DMS114 treated with DMSO at 0.1 percent for 48 hours (cell line): Measurements from ENCODE around the gene SLC25A1.
A peak's percentile ranks its signal among the peaks of the same experiment; 100 is the strongest.

Source experiments
- DNase-seq: peaks from one replicate; lab custom pipeline; 2025; ENCODE audit not compliant: unreplicated experiment; lab: John Stamatoyannopoulos, UW

SLC25A1 gene

GRCh38 chr22:19178657-19179496, at the start of gene SLC25A1:
SLC25A1 (minus strand) TSS chr22:19178736; CDS start chr22:19178673, 63 bp downstream.
- peak; percentile 53 for DNase-seq

GRCh38 chr22:19228179-19228578, 49.6 kb upstream of the SLC25A1 start:
- DNase-seq = no peak

DNA sequence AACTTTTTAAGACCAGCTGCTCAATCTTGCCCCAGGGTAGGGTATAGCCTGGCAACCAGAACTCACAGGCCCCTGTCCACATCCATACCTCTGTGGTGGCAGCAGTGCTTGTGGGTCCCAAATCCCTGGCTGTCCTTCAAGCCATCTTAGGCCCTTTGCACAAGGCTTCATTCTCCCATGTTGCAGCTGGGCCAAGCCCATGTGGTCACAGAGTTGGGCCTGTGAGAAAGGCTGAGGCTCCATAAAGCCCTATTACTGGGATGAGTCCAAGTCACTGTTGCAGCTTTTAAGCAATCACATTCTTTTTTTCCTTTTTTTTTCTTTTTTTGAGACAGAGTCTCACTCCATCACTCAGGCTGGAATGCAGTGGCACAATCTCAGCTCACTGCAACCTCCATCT, 47.9 kb upstream of the SLC25A1 start:
- no peak for DNase-seq

DNA sequence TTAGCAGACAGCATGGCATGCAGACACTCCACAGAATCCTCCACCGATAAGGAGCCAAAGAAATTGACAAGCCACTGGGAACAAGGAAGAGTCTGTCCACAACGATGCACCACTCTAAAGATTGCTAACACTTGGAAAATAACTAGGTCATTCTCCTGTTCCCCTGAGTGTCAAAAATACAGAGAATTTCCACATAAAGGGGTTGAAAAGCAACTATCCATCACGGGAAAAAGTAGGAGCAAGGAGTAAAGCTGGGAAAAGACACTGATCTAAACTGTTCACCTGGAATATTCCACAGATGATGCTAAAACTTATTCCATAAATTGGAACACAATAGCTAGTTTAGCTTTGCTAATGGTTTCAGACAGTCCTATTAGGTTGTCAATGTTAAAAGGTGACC, 47.0 kb upstream of the SLC25A1 start:
- no peak for DNase-seq

- no peak for DNase-seq
Measured at GRCh38 chr22:19224985-19225384, 46.4 kb upstream of the SLC25A1 start.

DNA sequence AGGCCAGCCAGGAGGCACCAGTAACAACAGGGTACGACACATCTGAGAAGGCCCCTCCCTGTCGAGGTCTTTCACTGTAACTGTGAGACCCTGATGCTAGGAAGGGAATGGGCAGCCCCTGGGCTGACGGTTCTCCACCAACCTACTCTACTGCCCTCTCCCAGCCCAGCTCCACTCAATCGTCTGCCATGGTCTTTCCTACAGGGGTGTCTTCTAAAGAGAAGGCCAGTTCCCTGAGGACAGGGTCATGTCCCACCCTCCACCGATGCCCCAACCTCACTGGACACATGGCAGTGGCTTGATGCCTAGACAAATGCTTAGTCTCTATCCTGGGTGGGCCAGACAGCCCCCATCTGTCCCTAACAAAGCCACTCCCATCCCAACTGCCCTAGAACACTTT, 46.0 kb upstream of the SLC25A1 start:
- no peak for DNase-seq

DNA sequence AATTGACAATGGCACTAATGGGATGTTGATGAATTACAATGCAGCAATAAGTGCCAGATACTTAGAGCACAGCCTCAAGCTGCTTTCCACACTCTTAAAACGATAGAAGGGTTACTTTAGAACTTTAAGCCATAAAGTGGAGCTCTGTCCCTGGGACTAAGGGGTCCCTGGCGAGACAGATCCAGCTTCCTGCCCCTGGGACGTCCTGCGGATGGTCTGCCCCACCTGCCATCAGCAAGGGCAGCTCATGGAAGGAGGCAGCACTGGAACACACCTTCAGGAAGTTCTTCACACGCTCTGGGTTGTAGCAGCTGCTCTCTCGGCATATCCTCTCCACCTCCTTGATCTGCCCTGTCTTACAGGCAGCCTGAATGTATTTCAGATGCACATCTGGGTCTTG, 45.1 kb upstream of the SLC25A1 start:
- no peak for DNase-seq

GRCh38 chr22:19223110-19223509, 44.6 kb upstream of the SLC25A1 start:
- DNase-seq = no peak

DNA sequence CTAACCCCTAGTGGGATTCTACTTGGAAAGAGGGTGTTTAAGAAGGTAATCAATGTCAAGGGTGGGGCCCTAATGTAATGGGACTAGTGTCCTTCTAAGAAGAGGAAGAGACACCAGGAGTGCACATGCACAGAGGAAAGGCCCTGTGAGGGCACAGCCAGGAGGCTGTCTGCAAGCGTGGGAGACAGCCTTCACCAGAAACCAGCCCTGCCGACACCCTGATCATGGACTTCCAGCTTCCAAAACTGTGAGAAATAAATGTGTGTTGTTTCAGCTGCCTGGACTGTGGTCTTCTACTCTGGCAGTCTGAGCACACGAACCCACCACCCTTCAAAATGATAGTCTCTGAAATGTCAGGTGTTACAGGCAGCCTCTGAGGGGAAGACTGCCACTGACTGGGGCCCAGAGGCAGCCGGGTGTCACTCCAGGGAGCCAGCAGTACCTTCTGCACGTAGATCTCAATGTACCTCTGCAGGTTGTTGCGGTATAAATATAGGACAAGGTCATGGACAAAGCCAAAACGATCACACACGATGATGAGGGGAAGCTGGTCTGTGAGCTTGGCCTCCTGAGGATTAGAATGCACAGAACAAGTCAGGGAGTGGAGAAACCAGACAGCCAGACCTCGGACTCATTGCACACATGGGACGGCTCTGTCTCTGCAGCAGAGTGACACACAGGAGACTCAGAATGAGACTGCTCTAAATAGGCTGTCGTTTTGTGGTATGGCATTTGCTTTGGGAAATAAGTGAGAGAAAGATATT, 43.9 kb upstream of the SLC25A1 start:
- no peak for DNase-seq

DNA sequence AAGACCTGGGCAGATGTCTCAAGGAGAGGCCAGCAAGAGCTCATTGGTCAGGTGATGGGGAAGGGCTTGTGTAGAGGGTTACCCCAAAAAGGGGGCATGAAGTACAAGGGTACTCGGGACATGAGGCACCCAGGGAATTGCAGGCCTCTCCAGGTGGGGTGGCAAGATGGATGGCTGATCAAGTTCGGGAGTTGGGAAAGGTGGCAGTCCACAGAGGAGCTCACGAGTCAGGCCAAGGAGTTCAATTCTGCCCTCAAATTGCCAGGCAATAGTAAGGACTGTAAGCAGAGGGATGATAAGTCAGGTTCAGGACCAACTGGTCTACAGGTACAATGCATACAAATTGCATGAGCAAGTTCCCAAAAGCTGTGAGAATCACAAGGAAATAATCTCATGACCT, 42.3 kb upstream of the SLC25A1 start:
- DNase-seq = no peak

GRCh38 chr22:19218541-19219233, 40.2 kb upstream of the SLC25A1 start:
- no peak for DNase-seq

- DNase-seq = no peak
Measured at GRCh38 chr22:19216579-19216978, 38.0 kb upstream of the SLC25A1 start.

GRCh38 chr22:19215360-19215759, 36.8 kb upstream of the SLC25A1 start:
- no peak for DNase-seq

- no peak for DNase-seq
Measured at GRCh38 chr22:19214078-19214473, 35.5 kb upstream of the SLC25A1 start.

GRCh38 chr22:19213442-19214077, 35.0 kb upstream of the SLC25A1 start:
- DNase-seq = no peak

- no peak for DNase-seq
Measured at GRCh38 chr22:19213001-19213400, 34.5 kb upstream of the SLC25A1 start.

GRCh38 chr22:19212302-19212870, 33.9 kb upstream of the SLC25A1 start:
- DNase-seq = no peak

DNA sequence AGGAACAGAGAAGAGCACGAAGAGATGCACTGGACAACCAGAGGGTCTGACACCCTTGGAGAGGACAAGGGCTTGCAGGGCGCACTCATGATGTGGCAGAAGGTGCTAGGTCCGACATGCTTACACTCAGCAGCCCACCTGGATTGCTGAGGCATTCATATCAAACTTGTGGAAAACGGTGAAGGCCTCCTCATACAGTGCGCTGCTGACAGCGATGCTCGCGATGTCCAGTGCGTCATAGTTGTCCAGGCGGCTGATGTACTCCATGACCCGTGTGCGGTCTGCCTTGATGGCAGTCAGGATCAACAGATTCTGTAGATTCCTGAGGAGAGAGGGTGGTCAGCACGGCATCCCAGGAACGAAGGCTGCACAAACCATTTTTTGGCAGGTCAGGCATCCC, 31.7 kb upstream of the SLC25A1 start:
- no peak for DNase-seq

- DNase-seq = no peak
Measured at GRCh38 chr22:19208287-19208847, 29.8 kb upstream of the SLC25A1 start.

GRCh38 chr22:19207884-19208283, 29.3 kb upstream of the SLC25A1 start:
- DNase-seq = no peak

- DNase-seq = no peak
Measured at GRCh38 chr22:19207401-19207808, 28.9 kb upstream of the SLC25A1 start.
